HG03457 (cell line): ENCODE results near the gene CHIA.
"Not testable (repeated sequence)": the region's sequence is repeated elsewhere in the genome, so short reads cannot be mapped to it uniquely, and the experiment has no call there.

Experiments
- ATAC-seq: cut with Tn5 transposase; IDR thresholded peaks from one replicate; pipeline ENCODE4 v1.9.1; 2021; ENCODE audit warnings: moderate number of reproducible peaks; ENCODE audit not compliant: unreplicated experiment

Gene CHIA

GRCh38 chr1:111283838-111284237 lies 6.8 kb upstream of the CHIA start:
- no peak for ATAC-seq

- ATAC-seq, result no peak
Measured at GRCh38 chr1:111285879-111286278, 4.8 kb upstream of the CHIA start.

GRCh38 chr1:111286912-111287311 lies 3.7 kb upstream of the CHIA start:
- no peak for ATAC-seq

GRCh38 chr1:111289371-111289770 lies 1.3 kb upstream of the CHIA start:
- ATAC-seq, result no peak

- ATAC-seq, result no peak
Measured at GRCh38 chr1:111290104-111290503, 547 bp upstream of the CHIA start.

GRCh38 chr1:111294390-111294789 lies 3.7 kb downstream of the CHIA start:
- no peak for ATAC-seq

GRCh38 chr1:111302374-111302773 lies 11.7 kb downstream of the CHIA start:
- no peak for ATAC-seq

GRCh38 chr1:111309690-111310089 lies 19.0 kb downstream of the CHIA start:
- ATAC-seq, result no peak

- no peak for ATAC-seq
Measured at GRCh38 chr1:111318523-111318922, 27.9 kb downstream of the CHIA start.

- no peak for ATAC-seq
Measured at GRCh38 chr1:111320066-111320879, 29.6 kb downstream of the CHIA start.

GRCh38 chr1:111323231-111323630 lies 32.6 kb downstream of the CHIA start:
- no peak for ATAC-seq

- ATAC-seq, result peak; percentile 61
Measured at GRCh38 chr1:111332190-111332589, 41.5 kb downstream of the CHIA start.

- no peak for ATAC-seq
Measured at GRCh38 chr1:111334169-111334568, 43.5 kb downstream of the CHIA start.

- not testable (repeated sequence) for ATAC-seq
Measured at GRCh38 chr1:111335214-111335877, 44.7 kb downstream of the CHIA start.

- not testable (repeated sequence) for ATAC-seq
Measured at GRCh38 chr1:111338849-111339248, 48.2 kb downstream of the CHIA start.

- peak; percentile 76 for ATAC-seq
Measured at GRCh38 chr1:111346089-111346885, 55.6 kb downstream of the CHIA start.

GRCh38 chr1:111347026-111347425 lies 56.4 kb downstream of the CHIA start:
- ATAC-seq, result no peak

GRCh38 chr1:111351700-111352099 lies 61.0 kb downstream of the CHIA start:
- ATAC-seq, result no peak

GRCh38 chr1:111354584-111354983 lies 63.9 kb downstream of the CHIA start:
- no peak for ATAC-seq

GRCh38 chr1:111358964-111359363 lies 68.3 kb downstream of the CHIA start:
- no peak for ATAC-seq

GRCh38 chr1:111359376-111359775 lies 68.7 kb downstream of the CHIA start:
- ATAC-seq, result no peak

GRCh38 chr1:111360257-111360656 lies 69.6 kb downstream of the CHIA start:
- ATAC-seq, result not testable (repeated sequence)
